ENCODE measurements around the gene PATE4.

Gene PATE4

GRCh38 chr11:125887373-125888324 is 54.5 kb downstream of the PATE4 start, which contains the start of gene HYLS1:
HYLS1 (plus strand) TSS chr11:125887668; CDS start chr11:125899369, 11,701 bp downstream.
- peak; percentile 86 for DNase-seq (ENCODE audit: low spot score)

Measured in RKO (cell line).